ENCODE results near the gene SPATA32. TPM values are rescaled to one million over a fixed set of nuclear protein-coding genes. Genes with fewer than 3 reads are reported as not detected.

SPATA32 gene
- total and polyA plus RNA-seq, 12 donors = 0.06 to 0.11 TPM; not detected in 10

DNA sequence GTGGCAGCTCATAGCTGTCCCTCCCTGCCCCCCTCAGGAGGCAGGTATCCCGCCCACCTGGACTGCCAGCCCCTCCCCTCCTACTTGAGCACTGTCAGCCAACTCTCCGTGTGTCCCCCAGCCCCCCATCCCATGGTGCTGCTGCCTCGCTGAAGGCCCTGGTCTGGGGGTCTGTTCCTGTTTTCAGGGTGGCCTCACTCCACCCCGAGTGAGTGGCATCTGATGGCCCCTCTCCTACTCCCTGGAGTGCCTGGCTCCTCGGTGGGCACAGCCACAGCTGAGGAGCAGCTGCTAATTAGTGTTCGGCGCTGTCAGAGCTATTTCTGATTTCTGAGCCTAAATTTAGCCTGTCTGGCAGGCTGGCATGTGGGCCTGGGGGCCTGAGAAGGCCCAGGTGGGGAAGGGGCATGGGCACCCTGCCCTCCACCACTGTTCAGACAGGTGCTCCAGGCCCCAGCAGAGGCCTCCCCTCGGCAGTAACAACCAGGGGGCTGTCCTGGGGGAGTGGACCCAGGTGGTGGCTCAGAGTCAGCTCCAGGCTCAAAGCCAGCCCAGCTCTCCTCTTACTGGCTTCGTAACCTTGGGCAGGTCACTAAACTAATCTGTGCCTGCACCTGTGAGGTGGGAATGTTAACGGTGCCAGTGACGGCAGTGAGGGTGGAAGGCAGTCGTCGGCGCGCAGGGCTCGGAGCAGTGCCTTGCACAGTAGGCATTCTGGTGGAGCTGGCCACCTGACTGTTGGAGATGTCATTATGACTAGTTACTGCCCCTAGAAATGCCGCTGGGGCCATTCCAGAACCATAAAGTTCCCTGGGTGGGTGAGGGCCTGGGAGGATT is 33.8 kb downstream of the SPATA32 start:
- intact Hi-C loops (cut with DNase I) = loop anchor here in 1 of 2 donors (10.0 kb wide), 1 partner anchor 607 kb away; no protein-coding TSS in a partner anchor
- H3K27ac ChIP-seq = peak overlapping the region in 4 of 5 donors; percentile 33 to 85 (median 51)
- WGBS, 4 donors = 60 to 65% (median 64%) methylated on average over 4 to 17 of the region's 17 CpGs
- peaks cover 8 to 29% of the 10 kb centered on the region in 2 donors for H3K4me1 ChIP-seq (replicated peaks in 1 of 2)
- peak in 1 of 7 donors; percentile 16 for DNase-seq
- no peaks in the 10 kb centered on the region for H3K36me3 ChIP-seq (replicated peaks in 1 of 2)
- no peak for TF ChIP-seq CTCF (IDR thresholded peaks at IDR 0.05)
- TF ChIP-seq POLR2A (IDR thresholded peaks at IDR 0.05) = no peak
- no peaks in the 10 kb centered on the region for H3K27me3 ChIP-seq
- no peak overlapping the region for H3K4me3 ChIP-seq
- H3K9me3 ChIP-seq (replicated peaks in 1 of 3) = no peaks in the 10 kb centered on the region

DNA sequence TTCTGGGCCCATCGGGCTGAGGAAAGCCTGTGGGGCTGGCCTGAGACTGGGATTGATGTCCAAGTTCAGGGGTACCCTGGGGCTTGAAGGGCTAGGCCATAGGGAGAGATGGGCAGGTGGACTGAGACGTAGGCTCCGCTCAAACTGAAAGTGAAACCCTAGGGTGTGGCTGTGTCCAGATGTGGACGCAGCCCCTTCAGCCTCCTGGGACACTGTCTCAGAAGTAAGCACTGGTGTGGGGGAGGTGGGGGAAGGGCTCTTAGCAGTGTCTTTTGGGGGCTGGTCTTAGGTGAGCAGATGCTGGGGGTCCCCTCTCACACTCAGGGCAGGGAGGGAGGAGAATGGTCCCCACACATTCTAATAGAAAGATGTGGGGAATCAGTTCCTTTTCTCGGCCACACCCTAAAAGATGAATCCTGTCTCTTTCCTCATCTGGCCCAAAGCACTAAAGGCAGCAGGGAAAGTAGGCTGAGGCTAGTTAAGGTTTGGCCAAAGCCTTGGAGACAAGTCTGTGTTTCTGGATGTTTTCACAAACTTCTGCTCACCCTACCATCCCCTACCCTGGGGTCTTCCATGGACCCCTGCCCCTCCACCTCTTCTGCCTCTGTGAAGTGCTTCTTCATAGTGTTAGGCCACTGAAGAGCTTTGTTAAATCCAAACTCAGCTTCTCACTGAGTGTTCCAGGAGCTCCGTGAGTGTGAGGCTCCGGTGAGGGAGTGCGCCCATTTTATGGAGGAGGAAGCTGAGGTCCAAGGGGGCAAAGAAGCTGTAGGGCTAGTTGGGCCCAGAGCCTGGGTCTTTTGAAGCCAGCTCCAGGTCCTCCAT is 34.6 kb downstream of the SPATA32 start:
- Histone ChIP-seq H3K27ac (peak overlapping the region in 1 of 5 donors; percentile 85), H3K36me3 (replicated peaks in 1 of 2) (no peaks in the 10 kb centered on the region), H3K4me3 (no peak overlapping the region), H3K4me1 (replicated peaks in 1 of 2) (peaks cover 8 to 29% of the 10 kb centered on the region in 2 donors), H3K27me3 (no peaks in the 10 kb centered on the region), H3K9me3 (replicated peaks in 1 of 3) (no peaks in the 10 kb centered on the region)
- TF ChIP-seq POLR2A (IDR thresholded peaks at IDR 0.05) (no peak), CTCF (IDR thresholded peaks at IDR 0.05) (no peak)
- intact Hi-C loops (cut with DNase I) = loop anchor here in 1 of 2 donors (10.0 kb wide), 1 partner anchor 607 kb away; no protein-coding TSS in a partner anchor
- DNase-seq = no peak
- 65 to 83% (median 75%) methylated on average over 7 to 8 of the region's 8 CpGs for WGBS, 4 donors

DNA sequence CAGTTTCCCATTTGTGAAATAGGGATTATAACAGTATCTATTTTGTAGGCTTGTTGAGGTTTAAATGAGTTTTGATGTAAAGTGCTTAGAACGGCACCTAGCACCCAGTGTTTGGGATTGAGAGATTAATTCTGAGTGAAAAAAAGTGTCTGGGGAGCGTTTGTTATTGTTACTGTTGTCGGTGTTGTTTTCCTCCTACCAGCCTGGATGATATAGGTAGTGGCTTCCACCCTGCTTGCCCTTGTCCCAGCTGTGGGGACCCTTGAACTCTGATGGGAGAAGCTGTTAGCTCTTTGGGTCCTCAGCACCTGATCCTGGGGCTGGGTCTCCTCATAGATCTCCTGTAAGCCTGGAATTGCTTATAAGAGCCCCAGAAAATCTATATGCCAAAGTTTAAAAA is 35.3 kb downstream of the SPATA32 start:
- 60 to 77% (median 65%) methylated on average over 3 of the region's 3 CpGs for WGBS, 4 donors
- H3K4me1 ChIP-seq (replicated peaks in 1 of 2) = peaks cover 8 to 29% of the 10 kb centered on the region in 2 donors

More for the DNA sequence above, 35.3 kb downstream of the SPATA32 start:
- H3K36me3 ChIP-seq (replicated peaks in 1 of 2) = no peaks in the 10 kb centered on the region
- H3K27ac ChIP-seq = peak overlapping the region in 1 of 5 donors; percentile 85
- H3K27me3 ChIP-seq = no peaks in the 10 kb centered on the region
- no peak for DNase-seq
- intact Hi-C loops (cut with DNase I) = loop anchor here in 1 of 2 donors (10.0 kb wide), 1 partner anchor 608 kb away; no protein-coding TSS in a partner anchor
- no peak for TF ChIP-seq POLR2A (IDR thresholded peaks at IDR 0.05)
- no peak for TF ChIP-seq CTCF (IDR thresholded peaks at IDR 0.05)
- H3K9me3 ChIP-seq (replicated peaks in 1 of 3) = no peaks in the 10 kb centered on the region
- no peak overlapping the region for H3K4me3 ChIP-seq
